Activated CD4-positive, alpha-beta memory T cell treated with anti-CD3 and anti-CD28 coated beads, Interleukin-2, amount 10 ng/mL, durations not matched to agents 7 days and 5 days (primary cell): Measurements from ENCODE around the gene CISTR. TPM values are rescaled to one million over a fixed set of nuclear protein-coding genes. Genes with fewer than 3 reads are reported as not detected.

Experiments
- CTCF ChIA-PET: fragments of 350-600 bp; sonication (Branson Sonifier 250); formaldehyde crosslinking; loops from one replicate; lab custom pipeline; 2021; ENCODE audit warnings: antibody characterized with exemption, inconsistent platforms; lab: Charles Lee
- POLR2A ChIA-PET: fragments of 350-600 bp; sonication (Branson Sonifier 250); formaldehyde crosslinking; loops from one replicate; lab custom pipeline; 2021; ENCODE audit warnings: antibody characterized with exemption; lab: Charles Lee
- DNase-seq: peaks from one replicate; pipeline ENCODE4 v3.0.0-alpha.2; 2020
- H3K27ac Mint-ChIP-seq: one replicate; pipeline ENCODE4 v1.8.0; 2021; ENCODE audit warnings: mild to moderate bottlenecking, mixed read lengths
- H3K27me3 Mint-ChIP-seq: one replicate; pipeline ENCODE4 v1.8.0; 2021; ENCODE audit warnings: mixed read lengths
- H3K36me3 Mint-ChIP-seq: one replicate; pipeline ENCODE4 v1.8.0; 2021; ENCODE audit warnings: low read depth, mixed read lengths
- H3K4me1 Mint-ChIP-seq: one replicate; pipeline ENCODE4 v1.8.0; 2021; ENCODE audit warnings: mixed read lengths
- H3K4me3 Mint-ChIP-seq: one replicate; pipeline ENCODE4 v1.8.0; 2021; ENCODE audit warnings: mild to moderate bottlenecking, mixed read lengths
- H3K9me3 Mint-ChIP-seq: one replicate; pipeline ENCODE4 v1.8.0; 2021; ENCODE audit warnings: mixed read lengths
- total RNA-seq, 2 experiments: library from RNA; stranded (reverse); gene quantifications; one replicate each; pipeline ENCODE4 v1.2.3, GENCODE V29; 2021

The CISTR gene
- total RNA-seq, 2 experiments from 2014 or later, result not detected

DNA sequence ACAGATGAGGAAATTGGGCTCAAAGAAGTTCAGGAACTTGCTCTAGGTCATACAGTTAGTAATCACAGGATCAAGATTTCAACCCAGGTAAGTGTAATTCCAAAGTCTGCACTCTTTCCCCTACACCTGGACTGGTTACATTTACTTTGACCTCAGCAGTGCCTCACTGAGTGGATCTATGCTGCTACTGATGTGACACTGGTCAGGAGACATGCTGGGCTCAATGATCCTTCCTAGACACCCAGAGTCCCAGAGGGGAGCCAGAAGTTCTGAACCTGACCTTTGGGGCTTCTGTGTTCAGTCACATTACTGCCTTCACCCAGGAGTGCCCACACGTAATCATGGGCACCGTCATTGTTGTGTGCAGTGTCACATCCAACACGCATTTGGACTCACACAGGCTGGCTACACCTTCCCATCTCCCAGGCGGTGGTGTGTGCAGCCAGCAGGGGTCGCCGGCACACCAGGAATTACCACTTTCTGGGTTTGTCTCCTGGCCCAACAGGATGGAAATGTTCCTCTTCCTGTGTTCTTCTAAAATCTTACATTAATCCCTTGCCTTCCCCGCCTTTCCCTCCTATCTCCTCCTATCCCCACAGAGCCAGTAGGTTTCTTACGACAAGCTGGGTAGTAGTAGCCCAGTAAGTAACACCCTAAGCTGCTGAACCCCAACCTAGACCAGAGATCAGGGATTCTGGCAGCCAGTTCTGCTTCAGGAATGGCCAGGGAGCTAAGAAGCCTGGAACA is 50.1 kb downstream of the CISTR start:
- H3K4me3 Mint-ChIP-seq, result no peak overlapping the region
- peaks cover 3% of the 10 kb centered on the region for H3K4me1 Mint-ChIP-seq
- POLR2A ChIA-PET, result interaction anchor here (1.0 to 1.2 kb wide), 2 partner anchors 42 to 45 kb away, joined by 4 read pairs; no protein-coding TSS in a partner anchor
- H3K36me3 Mint-ChIP-seq, result no peaks in the 10 kb centered on the region
- H3K27ac Mint-ChIP-seq, result no peak overlapping the region
- DNase-seq, result peak; percentile 76
- CTCF ChIA-PET, result interaction anchor here (0.6 to 2.7 kb wide), 13 partner anchors 12 to 297 kb away, joined by 3 to 88 read pairs (median 5); no protein-coding TSS in a partner anchor
- no peaks in the 10 kb centered on the region for H3K9me3 Mint-ChIP-seq
- H3K27me3 Mint-ChIP-seq, result peaks cover 88% of the 10 kb centered on the region

DNA sequence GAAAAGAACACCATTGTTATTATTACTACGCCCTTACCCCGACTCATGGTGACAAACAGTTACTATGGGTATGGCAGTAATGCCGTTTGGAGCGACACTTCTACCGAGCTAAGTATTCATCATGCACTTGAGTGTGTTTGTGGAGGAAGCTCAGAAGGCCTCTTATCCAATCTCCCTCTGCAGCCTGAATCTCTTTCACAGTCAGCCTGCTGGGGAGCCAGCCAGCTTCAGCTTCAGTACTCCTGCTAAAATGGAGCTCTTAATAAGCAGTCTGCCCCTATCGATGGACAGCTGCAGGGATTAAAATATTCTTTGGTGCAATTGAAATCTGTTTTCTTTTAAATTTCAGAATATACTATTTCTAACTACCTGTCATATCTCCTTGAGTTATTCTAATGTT is 51.2 kb downstream of the CISTR start:
- H3K9me3 Mint-ChIP-seq, result no peaks in the 10 kb centered on the region
- no peaks in the 10 kb centered on the region for H3K36me3 Mint-ChIP-seq
- ChIA-PET POLR2A (no interaction called here), CTCF (interaction anchor here (1.3 to 2.8 kb wide), 2 partner anchors 45 to 51 kb away, joined by 3 to 63 read pairs; partner anchors contain the start of gene CISTR)
- H3K27me3 Mint-ChIP-seq, result peaks cover 90% of the 10 kb centered on the region
- no peak overlapping the region for H3K27ac Mint-ChIP-seq
- no peak for DNase-seq
- H3K4me1 Mint-ChIP-seq, result peaks cover 13% of the 10 kb centered on the region
- H3K4me3 Mint-ChIP-seq, result no peak overlapping the region

DNA sequence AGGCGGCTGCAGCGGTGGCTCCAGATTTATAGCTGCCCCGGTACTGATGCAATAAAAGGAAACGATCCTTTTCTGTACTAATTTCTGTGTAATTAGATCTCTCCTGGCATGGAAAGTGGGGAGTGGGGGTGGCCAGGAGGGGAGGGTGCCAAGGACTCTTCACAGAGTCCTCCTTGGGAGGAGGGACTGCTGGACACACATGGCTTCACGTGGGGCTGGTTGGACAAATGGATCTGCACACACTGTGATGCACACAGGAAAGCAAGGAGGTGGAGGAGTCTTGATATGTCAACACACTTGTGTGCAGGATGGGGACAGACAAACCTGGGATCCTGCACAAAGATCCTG is 52.1 kb downstream of the CISTR start:
- Mint-ChIP-seq H3K36me3 (no peaks in the 10 kb centered on the region), H3K4me1 (peaks cover 20% of the 10 kb centered on the region), H3K27me3 (peaks cover 94% of the 10 kb centered on the region), H3K27ac (no peak overlapping the region), H3K9me3 (no peaks in the 10 kb centered on the region), H3K4me3 (no peak overlapping the region)
- CTCF ChIA-PET, result interaction anchor here (1.3 to 2.8 kb wide), 2 partner anchors 46 to 52 kb away, joined by 3 to 63 read pairs; partner anchors contain the start of gene CISTR
- DNase-seq, result no peak
- POLR2A ChIA-PET, result no interaction called here

DNA sequence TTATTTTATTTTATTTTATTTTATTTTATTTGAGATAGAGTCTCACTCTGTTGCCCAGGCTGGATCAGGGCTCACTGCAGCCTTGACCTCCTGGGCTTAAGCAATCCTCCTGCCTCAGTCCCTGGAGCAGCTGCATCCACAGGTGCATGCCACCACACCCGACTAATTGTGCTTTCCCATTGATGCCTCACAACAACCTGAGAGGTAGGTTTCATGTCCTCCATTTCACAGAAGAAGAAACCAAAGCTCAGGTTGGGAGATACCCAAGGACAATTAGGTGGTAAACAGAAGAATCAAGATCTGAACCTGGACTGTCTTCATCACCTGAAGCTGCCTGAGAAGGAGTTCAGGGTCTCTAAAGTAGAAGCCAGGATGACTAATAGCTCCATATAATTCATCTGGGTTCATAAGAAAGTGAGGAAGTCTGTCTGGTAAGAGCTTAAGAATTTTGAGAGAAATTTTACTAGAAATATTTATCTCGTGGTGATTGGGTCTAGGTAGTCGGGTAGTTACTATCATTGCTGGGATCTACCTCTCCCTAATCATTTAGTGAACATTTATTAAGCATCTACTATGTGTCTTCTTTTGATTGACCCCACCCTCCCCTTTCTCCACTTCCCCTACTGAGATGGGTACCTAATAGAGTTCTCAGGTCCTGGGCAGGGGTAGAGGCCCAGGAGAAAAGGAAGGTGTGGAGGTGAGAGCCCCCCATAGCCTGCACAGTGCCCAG is 52.7 kb downstream of the CISTR start:
- no peak for DNase-seq
- H3K4me1 Mint-ChIP-seq, result peaks cover 25% of the 10 kb centered on the region
- ChIA-PET POLR2A (no interaction called here), CTCF (interaction anchor here (0.6 to 2.8 kb wide), 3 partner anchors 46 to 80 kb away, joined by 4 to 63 read pairs (median 4); no protein-coding TSS in a partner anchor)
- H3K9me3 Mint-ChIP-seq, result no peaks in the 10 kb centered on the region
- no peaks in the 10 kb centered on the region for H3K36me3 Mint-ChIP-seq
- H3K27ac Mint-ChIP-seq, result no peak overlapping the region
- H3K4me3 Mint-ChIP-seq, result no peak overlapping the region
- H3K27me3 Mint-ChIP-seq, result peaks cover 96% of the 10 kb centered on the region

DNA sequence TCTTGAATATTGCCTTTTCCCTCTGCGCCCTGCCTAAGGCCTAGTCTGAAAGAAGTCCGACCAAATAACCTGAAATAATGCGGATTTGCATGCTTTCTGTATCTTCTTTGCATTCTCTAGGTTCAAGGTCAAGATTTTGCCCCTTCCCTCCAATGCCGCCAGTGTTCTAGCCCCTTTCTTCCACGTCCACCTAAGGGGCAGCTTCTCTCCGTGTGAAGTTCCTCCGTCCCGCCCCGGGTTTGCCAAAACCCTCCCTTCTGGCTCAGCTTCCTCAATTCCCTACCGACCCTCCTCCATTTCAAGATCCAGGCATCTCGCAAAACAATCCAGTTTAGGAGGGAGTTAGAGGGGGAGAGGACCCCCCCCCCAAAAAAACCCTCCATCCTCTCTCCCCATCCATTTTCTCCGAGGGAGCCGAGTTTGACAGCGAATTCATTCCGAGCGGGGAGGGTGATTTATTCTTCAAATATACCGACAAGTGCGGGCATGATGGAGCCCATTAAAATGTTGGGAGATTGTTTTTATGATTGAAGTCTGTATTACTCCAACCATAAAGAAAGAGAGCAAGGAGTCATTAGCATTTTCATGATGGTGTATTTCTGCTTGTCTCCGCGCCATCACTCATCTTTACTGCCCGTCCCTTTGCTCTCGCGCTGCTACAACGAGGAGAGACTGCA is 55.0 kb downstream of the CISTR start:
- Mint-ChIP-seq H3K4me1 (peaks cover 25% of the 10 kb centered on the region), H3K27me3 (peaks cover 82% of the 10 kb centered on the region), H3K27ac (no peak overlapping the region), H3K4me3 (no peak overlapping the region), H3K36me3 (no peaks in the 10 kb centered on the region), H3K9me3 (no peaks in the 10 kb centered on the region)
- POLR2A ChIA-PET, result interaction anchor here (1.1 kb wide), 1 partner anchor 14 kb away, joined by 3 read pairs; no protein-coding TSS in a partner anchor
- DNase-seq, result no peak
- CTCF ChIA-PET, result interaction anchor here (0.6 to 1.4 kb wide), 3 partner anchors 47 to 50 kb away, joined by 3 to 4 read pairs (median 3); no protein-coding TSS in a partner anchor

Other genes with a start within 250 kb of the CISTR start
- not detected for gene NPFF, start 244.5 kb downstream of the CISTR start, total RNA-seq
- gene ATF7, start 125.6 kb downstream of the CISTR start, total RNA-seq, result 10 to 100 TPM; 21.4 to 24.0 TPM
- 100 to 1,000 TPM; 341 to 347 TPM for gene ATP5MC2, start 75.9 kb downstream of the CISTR start, total RNA-seq
- 10 to 100 TPM; 80.5 to 83.0 TPM for gene CALCOCO1, start 24.5 kb downstream of the CISTR start, total RNA-seq
- not detected for gene HOXC13, start 186.9 kb upstream of the CISTR start, total RNA-seq
- not detected for gene HOXC12, start 202.9 kb upstream of the CISTR start, total RNA-seq
- gene HOXC11, start 221.1 kb upstream of the CISTR start, total RNA-seq, result not detected
- not detected for gene HOTAIR, start 223.0 kb upstream of the CISTR start, total RNA-seq
- gene HOXC10, start 233.2 kb upstream of the CISTR start, total RNA-seq, result not detected
- not detected for gene HOXC9, start 248.2 kb upstream of the CISTR start, total RNA-seq